Kasumi-1 (cell line): ENCODE measurements around the gene NOS2.
"Not testable (repeated sequence)": the region's sequence is repeated elsewhere in the genome, so short reads cannot be mapped to it uniquely, and the experiment has no call there.

Experiments
- DNase-seq, 2 experiments: peaks; one replicate each; lab custom pipeline; 2025; lab: John Stamatoyannopoulos, UW

NOS2 gene

DNA sequence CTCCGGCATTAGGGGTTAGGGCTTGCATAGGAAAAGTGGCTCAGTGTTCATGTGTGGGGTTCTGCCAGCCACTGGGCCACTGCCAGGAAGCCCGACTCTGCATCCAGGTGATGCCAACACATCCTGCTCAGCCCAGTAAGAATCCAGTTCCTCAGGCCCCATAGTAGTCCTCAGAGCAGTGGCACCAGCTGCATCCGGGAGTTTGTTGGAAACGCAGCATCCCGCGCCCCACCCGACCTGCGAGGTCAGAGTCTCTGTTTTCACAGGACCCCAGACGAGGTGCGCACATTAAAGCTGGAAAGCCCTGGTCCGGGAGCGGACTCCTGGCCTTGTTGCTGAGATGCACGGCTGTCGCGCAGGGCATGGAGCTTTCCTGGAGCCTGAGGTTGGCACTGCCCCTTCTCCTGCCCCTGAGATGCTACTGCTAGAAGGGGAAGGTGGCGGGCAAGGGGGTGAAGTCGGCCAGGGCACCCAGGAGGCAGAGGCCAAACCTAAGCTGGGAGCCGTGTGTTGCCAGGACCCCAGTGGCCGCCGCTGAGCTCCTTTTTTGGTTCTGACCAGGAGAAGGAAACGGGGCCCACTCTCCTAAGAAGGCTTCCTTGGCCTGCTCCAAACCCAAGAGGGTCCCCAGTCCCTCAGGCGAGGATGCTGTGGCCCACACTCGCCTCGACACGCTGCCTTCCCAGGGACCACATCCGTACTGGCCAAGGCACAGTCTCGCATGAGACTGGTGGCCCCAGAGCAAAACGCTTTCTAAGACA is 44.4 kb downstream of the NOS2 start:
- no peak for DNase-seq

DNA sequence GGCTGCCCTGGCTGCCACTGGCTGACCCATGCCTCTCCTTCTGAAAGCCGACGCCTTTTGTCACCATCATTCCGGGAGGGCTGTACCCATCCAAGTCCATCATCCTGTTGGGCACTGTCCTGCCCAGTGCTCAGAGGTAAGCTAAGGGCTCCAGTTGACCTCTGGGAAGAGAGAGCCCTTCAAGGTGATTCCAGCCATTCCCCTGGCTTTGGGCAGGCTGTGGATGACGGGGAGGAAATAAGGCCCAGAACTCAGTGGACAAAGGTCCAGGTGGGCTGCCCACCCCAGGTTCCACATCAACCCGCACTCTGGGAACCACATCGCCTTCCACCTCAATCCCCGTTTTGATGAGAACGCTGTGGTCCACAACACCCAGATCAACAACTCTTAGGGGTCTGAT is 45.8 kb downstream of the NOS2 start:
- DNase-seq = no peak

DNA sequence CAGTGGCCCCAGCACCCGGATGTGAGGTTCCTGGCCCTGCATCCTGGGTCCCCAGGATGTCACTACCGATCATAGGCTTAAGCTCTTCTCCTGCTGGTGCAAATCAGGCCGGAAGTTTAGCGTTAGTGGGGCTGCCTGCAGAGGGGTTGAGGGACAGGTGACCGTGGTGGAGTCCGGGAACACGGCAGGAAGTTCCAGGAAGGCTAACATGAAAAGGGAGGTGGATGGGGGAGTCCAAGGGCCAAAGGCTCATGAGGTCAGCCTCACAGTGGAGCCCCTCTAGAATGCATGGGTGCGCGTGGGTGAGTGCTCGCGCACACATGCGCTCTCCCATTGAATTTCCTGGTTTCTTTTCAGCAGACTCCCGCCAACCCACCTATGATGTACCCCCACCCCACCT is 46.6 kb downstream of the NOS2 start:
- not testable (repeated sequence) for DNase-seq

DNA sequence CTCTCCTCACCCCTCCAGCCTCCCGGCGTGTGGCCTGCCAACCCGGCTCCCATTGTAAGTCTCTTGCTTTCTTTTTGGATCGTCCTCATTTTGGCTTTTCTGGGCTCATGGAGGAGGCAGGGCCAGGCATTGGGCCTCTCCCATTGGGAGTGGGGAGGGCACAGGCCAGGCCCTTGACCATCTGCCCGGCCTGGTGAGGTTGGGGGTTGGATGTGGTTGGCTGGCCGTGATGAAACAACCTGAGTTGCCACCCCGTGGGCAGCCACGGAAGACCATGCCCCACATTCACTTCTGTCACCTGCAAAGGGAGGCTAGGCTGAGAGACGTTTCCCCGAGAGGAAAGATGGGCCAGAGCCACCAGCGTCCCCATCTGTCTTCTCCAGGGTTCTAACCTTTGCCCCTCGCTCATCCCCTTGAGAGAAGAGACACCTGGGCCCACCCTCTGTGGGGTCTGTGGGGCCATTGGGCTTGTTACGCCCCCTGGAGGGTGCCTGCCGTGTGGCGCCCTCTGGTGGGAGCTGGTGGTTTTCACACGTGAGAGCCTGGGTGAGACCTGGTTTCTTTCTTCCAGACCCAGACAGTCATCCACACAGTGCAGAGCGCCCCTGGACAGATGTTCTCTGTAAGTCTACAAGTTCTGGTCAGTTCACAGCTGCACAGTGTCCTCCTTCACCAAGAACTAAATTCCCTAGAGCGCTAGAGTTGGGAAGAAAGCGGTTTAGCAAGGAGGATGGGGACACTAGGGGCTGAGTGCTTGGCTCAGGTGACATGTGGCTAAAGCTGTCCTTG is 47.3 kb downstream of the NOS2 start:
- DNase-seq = not testable (repeated sequence)

DNA sequence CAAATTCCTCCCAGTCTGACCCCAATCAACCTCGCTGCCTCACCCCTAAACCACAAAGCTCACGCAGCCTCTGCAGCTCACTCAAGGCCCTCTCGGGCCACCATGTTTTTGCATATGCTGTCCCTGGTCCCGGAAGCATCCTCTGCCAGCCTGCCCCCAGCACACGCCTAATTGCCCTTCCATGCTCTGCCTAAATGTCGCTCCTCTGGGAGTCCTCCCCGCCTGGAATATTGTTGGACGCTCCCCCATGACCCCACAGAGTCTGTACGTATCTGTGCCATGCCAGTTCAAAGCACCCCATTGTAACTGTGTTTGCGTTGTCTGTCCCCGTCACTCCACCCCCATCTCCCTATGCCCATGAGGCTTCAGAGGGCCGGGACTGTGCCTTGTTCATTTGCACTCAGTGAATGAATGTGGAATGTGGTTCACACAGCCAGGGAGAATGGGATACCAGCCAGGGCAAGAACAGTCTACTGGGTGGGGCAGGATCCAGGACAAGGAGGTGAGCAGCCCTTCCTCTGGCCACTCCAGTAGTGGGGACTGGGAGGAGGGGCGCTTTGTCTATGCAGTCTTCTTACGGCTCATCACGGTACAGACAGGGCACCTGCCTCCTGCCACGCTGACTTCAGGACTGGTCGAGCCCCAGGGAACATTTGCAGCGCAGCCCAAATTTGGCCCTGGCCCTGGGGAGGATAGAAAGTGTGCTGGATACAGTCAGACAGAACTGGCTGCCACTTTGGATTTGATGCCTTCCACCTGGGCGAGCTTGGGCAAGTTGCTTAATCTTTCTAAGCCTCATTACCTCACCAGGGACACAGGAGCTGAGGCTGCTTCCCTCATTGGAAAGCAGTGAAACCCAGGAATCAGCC is 48.5 kb downstream of the NOS2 start:
- DNase-seq = no peak

DNA sequence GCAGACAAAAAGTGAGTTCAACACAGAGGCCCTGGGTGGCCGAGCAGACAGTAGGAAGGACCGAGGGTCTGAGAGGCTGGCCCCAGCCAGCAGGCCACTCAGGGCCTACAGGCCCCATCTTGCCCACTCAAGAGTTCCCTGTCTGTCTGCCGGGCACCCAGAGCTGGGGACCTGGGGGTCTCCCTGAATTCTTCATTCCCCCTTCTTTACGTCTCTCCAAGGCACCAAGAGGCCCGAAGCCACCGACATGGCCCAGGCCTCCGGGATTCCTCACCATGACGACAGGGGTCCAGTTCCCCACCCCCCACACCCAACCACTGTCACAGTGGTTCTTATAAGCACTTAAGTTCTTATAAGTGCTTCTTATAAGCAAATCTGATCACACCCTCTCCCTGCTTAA is 49.2 kb downstream of the NOS2 start:
- DNase-seq = no peak

DNA sequence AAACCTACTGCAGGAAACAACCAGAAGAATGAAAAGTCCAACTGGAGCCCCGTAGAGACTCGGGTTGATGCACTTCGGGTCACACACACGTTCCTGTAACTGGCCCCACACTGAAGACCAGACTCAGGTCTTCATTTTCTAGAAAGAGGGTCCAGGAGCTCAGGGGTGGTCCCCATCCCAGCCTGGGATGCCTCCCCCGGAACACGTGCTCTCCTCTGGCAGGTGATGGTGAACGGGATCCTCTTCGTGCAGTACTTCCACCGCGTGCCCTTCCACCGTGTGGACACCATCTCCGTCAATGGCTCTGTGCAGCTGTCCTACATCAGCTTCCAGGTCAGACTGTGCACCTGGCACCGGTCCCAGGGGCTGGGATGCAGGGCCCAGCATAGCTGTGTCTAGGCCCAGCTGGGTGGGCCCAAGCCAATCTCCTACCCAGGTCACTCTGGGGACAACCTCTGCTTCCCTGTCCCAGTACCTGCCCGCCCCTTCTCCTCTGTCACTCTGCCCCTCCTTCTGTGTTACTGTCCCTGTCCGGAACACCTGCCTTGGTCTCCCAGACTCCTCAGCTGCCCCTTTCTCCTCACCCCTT is 50.7 kb downstream of the NOS2 start:
- not testable (repeated sequence) for DNase-seq

DNA sequence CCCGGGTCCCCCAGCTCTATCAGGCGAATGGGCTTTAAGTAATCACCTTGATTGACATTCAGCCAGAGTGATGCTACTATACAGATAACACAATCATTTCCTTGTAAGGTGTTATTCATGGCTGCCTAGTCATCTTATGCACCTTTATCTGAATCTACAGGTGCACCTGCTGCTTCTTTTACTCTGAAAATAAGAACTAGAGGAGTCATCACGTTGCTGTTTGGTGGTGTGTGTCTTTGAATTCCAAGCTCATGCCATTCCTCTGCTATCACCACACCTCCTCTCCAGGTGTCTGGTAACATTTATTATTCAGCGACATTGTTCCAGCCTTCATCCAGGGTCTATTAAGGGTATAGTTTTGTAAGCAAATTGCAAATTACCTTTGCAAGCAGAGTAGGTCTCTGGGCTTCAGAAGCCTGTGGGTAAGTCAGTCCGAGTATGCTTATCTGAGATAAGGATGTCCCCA is 51.9 kb downstream of the NOS2 start:
- DNase-seq = no peak

DNA sequence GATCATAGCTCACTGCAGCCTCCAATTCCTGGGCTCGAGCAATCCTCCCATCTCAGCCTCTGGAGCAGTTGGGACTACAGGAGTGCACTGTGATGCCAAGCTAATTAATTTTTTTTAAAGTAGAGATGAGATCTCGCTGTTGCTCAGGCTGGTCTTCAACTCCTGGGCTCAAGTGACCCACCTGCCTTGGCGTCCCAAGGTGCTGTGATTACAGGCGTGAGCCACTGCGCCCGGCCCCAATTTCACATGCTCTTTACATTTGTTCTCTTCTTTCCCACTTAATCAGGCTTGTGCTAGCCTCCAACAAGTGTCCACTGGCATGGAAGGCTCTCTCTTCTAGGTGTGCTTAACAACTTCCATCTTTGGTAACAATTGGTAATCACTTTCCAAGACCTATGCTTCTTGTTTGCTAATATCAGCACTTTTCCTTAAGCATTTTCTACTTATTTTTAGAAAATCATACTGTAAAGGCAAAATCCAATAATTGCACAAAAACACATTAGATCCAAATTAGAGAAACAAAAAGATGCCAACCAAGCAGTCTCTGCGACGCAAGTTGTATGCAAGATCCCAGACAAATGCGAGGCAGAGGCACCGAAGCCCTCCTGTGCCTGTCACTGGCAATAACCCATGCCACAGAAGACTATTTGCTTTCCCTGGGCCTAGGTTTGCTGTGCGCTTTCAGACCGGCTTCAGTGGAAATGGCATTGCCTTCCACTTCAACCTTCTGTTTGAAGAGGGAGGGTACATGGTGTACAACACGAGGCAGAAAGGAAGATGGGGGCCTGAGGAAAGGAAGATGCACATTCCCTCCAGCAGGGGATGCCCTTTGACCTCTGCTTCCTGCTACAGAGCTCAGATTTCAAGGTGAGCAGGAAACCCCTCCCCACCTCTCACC is 52.6 kb downstream of the NOS2 start:
- DNase-seq = no peak

DNA sequence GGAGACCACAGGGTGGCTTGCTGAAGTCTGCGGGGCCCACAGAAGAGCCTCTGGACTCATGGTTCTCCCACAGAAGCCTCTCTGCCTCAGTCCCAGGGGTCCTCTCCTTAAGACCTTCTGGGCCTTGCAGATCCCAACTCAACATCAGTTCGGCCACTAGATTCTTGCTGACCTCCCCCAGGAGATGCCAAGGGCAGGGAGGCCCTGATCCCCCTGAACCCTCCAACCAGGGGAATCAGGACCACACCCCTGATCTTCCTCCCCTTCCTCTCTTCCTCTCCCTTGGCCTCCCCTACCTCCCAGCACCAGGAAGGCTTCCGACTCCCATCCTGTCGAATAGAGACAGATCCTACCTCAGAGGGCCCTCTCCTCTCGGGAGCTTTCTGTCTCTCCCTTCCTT is 53.4 kb downstream of the NOS2 start:
- DNase-seq = no peak

DNA sequence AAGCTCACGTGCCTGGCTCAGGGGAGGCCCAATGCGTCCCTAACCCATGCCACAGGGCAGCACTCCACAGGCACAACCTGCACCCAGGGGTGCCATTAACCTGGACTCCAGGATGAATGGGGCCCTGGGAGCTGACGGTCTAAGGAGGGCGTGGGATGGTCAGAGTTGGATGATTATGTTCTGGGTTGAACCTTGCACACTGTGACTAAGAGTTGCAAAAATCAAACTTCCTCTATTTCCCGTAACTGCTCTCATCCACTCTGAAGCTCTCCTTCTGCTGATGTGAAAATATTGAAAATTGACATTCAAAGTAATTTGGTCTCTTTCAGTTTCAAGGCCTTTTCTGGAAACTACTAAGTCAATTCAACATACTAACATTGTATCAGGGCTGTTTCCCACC is 54.0 kb downstream of the NOS2 start:
- not testable (repeated sequence) for DNase-seq

DNA sequence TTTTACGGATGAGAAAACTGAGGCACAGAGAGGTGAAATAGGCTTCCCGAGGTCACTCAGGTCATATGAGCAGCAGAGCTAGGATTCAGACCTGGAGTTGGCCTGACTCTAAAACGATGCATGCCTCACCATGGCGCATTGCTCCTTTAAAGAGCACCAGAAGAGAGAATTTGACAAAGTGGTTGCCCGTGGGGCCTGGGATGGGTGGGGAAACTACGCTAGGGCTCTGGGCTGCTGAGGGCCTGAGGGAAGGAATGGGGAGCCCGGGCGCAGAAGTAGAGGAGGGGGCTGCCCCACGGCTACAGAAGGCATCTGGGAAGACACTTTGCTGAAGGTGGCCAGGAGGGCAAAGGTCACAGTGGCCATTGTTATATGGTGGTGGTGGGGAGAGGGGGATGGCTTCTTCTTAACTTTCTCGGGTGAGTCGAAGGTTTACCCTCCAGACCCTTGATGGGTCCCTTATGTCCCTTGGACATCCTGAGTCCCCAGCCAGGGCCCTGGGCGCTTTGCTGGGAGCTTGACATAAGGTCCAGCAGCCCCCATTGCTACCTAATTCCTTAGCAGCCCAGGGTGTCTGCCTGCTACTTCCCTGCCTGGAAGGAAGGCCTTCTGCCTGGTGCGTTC is 55.0 kb downstream of the NOS2 start:
- not testable (repeated sequence) for DNase-seq

DNA sequence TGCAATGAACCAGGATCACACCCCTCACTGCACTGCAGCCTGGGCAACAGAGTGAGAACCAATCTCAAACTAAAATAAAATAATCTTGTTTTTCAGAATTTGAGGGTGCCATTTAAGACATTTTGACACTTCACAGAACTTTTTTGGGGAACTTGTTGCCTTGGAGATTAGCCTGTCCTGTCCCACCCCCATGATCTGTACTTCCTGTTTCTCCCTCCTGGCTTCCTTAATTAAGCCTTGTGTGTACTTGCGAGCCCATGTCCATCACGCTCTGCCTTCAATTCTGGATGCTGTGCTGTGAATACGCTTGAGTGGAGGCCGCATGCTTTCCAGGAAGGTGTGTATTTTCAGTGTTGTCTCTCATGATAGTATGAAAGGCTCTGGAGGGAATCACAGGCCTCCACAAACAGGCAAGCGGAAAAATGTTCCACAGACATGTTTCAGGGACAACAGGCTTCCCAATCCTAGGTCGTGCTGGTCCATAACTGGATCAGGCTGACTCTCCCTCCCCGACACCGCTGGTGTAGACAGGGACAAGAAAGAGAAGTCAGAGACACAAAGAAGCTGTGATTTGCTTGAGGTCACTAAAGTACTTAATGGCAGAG is 56.9 kb downstream of the NOS2 start:
- peak; percentile 49 for DNase-seq

DNA sequence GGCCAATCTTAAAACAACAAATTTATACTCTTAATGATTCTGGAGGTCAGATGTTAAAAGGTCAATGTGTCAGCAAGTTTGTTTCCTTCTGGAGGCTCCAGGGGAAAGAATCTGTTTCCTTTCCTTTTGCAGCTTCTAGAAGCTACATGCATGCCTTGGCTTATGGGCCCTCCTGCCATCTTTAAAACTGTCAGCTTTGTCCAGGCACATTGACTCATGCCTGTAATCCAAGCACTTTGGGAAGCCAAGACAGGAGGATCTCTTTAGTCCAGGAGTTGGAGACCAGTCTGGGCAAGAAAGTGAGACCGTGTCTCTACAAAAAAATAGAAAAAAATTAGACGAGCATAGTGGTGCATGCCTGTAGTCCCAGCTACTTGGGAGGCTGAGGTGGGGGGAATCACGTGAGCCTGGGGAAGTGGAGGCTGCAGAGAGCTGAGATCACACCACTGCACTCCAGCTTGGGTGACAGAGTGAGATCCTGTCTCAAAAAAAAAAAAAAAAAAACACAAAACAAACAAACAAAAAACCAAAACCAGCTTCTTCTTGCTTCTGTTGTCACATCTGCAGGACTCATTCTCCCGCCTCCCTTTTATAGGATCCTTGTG is 58.3 kb downstream of the NOS2 start:
- no peak for DNase-seq

DNA sequence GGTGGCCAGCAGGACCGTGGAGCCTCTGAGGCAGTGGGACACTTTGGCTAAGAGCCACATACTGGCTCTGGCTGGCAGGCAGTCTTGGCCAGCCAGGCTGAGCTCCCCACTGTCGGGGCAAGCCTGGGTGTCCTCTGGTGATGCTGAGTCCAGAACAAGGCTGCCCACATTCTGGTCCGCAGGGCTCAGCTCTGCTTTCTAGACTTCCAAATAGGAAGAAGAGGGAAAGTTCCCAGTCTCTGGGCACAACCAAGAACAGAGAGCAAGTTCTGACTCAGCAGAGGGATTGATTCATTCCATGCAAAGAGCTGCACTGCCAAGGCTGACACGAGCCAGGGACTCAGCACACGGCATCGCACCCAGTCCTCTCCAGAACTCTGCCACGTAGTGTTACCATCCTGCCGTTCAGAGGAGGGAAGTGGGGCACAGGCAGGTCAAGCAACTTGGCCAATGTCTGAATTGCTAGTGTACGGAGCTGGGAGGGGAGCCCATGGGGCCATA is 58.9 kb downstream of the NOS2 start:
- no peak for DNase-seq

DNA sequence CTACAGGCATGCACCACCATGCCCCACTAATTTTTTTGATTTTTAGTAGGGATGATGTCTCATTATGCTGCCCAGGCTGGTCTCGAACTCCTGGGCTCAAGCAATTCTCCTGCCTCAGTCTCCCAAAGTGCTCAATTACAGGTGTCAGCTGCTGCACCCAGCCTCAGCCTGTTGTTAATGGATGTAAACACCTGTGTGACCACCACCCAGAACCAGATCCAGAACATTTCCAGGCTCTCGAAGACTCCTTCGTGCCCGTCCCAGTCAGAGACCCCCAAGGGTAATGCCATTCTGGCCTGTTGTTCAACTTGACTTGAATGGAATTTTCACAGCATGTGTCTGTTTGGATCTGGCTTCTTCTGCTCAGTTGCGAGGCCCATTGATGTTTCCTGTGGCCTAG is 59.8 kb downstream of the NOS2 start:
- DNase-seq = not testable (repeated sequence)

DNA sequence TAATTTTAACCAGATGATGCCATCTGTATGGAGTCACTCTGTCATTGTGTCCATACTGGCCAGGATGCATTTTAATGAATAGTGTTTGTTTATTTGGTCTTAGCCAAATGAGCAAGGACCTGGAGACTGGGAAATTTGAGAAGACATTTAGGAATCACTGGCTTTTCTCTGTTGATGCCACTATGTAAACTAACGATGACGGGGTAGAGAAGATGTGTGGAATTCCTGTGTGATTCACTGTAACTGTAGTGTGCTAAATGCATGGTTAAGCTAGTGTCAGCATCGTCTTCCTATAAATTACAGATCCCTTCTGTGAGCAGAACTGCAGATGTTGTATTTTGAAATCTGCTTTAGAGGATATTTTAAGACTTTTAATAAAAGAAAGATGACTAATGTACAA is 66.6 kb downstream of the NOS2 start:
- no peak for DNase-seq

DNA sequence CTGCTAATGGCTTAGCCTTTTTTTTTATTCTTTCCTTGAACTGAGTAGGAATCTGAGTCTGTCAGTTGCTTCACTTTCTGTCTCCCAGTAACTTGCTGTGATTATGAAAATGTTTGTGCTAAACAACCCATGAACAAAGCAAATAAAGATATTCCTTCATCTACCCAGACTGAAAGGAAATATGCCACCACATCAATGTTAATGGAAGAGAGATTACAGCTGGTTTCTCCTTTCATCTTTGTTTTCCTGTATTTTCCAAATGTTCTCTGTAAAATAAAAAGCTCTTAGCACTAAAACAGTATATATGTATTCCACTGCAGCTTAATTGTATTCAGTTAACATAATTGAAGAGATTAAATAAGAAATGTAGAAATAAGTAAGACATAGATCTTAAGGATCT is 67.6 kb downstream of the NOS2 start:
- not testable (repeated sequence) for DNase-seq

DNA sequence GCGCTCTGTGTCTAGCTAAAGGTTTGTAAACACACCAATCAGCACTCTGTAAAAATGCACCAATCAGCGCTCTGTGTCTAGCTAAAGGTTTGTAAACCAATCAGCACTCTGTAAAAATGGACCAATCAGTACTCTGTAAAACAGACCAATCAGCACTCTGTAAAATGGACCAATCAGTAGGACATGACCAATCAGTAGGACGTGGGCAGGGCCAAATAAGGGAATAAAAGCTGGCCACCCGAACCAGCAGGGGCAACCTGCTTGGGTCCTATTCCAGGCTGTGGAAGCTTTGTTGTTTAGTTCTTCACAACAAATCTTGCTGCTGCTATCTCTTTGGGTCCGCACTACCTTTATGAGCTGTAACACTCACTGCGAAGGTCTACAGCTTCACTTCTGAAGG is 74.3 kb downstream of the NOS2 start:
- not testable (repeated sequence) for DNase-seq
